LoVo (cell line): ENCODE results near the gene LRP4.

ENCODE experiments used
- DNase-seq: peaks from one replicate; pipeline ENCODE4 v3.0.0-alpha.2; 2016; ENCODE audit warnings: low spot score

LRP4 gene

GRCh38 chr11:46845740-46846509, 72.4 kb downstream of the LRP4 start, which contains the start of gene CKAP5:
TSS of gene CKAP5 (minus strand) at chr11:46846280. CDS start at chr11:46821231, 25,049 bp downstream.
- DNase-seq = peak; percentile 88

DNA sequence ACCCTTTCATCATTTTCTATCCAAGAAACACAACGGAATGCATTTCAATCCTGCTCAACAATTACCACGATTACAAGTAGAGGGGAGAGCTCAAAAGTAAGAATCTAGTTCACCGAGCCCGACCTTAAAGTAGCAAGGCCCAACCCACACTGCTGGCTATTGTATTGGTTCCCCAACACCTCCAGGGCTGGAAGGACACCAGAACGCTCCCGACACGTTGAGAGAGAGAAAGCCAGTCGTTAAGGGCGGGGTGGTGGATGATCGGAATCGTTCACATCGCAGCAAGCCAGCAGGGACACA, 73.0 kb downstream of the LRP4 start:
- no peak for DNase-seq

DNA sequence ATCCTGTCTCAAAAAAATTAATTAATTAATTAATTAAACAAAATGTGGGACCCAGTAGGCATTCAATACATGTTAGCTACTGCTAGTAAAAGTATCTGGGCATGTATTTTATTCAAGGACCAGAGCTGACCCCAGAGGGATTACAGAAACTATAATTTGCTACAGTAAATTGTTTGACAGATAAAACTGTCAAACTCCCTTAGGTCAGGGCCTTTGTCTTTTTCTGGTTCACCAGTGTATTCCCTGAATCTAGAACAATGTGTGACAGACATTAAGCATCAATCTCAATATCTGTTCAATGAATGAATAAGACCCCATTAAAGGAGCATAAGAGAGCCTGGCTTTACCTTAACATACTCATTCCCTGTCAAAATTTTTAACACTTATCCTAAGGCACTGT, 78.2 kb downstream of the LRP4 start:
- DNase-seq = no peak

- no peak for DNase-seq
Observed at GRCh38 chr11:46838501-46838900, 79.8 kb downstream of the LRP4 start.

DNA sequence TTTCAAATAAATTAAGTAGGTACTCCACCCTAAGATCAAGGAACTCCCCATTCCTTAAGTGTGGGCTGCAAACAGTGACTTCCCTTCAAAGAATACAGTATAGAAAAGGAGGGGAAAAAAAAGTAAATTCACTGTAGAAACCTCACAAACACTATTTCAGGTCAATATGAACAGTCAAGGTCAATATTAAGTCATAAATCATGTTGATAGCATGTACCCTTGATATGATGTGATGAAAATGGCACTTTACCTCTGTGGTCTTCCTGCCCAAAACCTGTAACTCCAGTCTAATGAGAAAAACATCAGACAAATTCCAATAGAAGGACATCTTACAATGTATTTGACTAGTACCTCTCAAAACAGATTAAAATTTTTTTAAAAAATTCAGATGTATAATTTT, 80.5 kb downstream of the LRP4 start:
- DNase-seq = no peak

- no peak for DNase-seq
Observed at GRCh38 chr11:46836870-46837269, 81.5 kb downstream of the LRP4 start.

DNA sequence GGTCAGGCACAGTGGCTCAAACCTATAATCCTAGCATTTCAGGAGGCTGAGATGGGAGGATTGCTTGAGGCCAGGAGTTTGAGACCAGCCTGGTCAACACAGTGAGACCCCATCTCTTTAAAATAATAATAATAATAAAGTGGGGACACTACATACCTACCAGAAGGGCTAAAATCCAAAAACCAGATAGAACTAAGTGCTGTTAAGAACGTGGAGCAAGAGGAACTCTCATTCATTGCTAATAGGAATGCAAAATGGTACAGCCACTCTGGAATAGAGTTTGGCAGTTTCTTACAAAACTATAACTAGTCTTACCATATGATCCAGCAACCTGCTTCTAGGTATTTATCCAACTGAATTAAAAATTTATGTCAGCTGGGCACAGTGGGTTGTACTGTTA, 81.9 kb downstream of the LRP4 start:
- no peak for DNase-seq

- DNase-seq = no peak
Observed at GRCh38 chr11:46835897-46836296, 82.5 kb downstream of the LRP4 start.

- DNase-seq = no peak
Observed at GRCh38 chr11:46834821-46835220, 83.5 kb downstream of the LRP4 start.

- no peak for DNase-seq
Observed at GRCh38 chr11:46832511-46833214, 85.7 kb downstream of the LRP4 start.

GRCh38 chr11:46827995-46828394, 90.4 kb downstream of the LRP4 start:
- DNase-seq = no peak

DNA sequence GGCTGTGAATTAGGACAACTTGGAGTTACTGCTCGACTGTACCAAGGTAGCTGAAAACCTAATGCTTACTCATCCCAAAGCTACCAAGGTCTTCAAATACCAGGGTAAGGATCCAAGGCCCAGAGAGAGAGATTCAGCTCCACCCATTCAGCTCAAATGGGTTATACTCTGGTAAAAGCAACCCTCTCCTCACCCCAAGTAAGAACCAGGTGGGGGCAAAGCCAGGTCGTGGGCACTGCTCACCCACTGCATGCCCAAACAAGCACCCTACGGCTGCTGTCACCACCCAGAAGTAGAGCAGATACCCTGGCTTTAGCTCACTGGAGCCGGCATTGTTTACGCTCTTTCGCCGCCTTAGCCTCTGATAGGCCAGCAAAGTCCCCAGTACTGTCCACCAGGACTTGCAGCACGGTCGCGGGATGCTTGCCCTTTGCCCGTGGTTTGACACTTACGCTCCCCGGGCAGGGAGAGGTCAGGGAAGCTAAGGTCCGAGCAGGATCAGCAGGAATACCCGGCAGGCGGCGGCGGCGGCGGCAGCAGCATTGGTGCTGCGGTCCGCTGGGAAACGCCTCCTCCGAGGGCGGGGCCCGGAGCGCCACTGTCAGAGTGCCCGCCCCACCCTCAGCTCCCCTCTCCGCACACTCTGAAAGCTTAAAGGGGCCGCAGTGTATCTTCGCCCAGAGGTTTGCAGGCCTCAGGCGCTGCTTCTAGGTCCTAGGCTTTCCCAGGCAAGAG, 91.9 kb downstream of the LRP4 start:
- peak; percentile 50 for DNase-seq

DNA sequence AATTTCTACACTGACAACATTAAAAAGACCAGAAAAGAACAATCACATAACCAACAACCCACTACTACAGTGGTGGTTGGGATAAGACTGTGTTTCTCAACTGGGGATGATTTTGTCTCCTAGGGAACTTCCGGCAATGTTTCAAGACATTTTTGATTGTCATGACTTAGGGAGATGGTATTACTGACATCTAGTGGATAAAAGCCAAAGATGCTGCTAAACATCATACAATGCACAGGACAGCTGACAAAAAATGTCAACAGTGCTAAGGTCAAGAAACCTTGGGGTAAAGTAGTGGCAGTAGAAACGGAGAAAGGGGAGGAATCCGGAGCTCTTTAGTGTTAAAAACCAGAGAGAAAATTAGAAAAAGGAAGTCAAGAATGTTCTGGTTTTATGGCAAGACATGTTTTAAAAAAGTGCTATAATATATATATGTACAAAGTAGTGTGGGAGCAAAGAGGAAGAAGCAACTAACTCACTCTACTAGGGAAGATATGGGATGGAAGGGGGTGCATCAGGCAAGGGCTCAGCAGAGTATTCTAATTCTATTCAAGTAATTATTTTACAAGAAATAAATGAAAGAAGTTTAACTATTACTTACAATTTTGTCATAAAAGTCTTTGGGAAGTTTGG, 109.4 kb downstream of the LRP4 start:
- DNase-seq = no peak
